Muscle of leg (tissue), 11 donors: ENCODE data around the gene HIVEP3. TPM values are rescaled to one million over a fixed set of nuclear protein-coding genes. Genes with fewer than 3 reads are reported as not detected.

Source experiments
- DNase-seq: peaks from one replicate; pipeline ENCODE4 v3.0.0; 2013
- H3K27ac ChIP-seq: one replicate; pipeline ENCODE4 v1.5.1; 2013; ENCODE audit warnings: mild to moderate bottlenecking, low read length, control low read depth
- H3K27me3 ChIP-seq: one replicate; pipeline ENCODE4 v1.6.1; 2013; ENCODE audit warnings: low read length; ENCODE audit not compliant: control insufficient read depth, insufficient read depth
- H3K36me3 ChIP-seq: one replicate; pipeline ENCODE4 v1.6.1; 2013; ENCODE audit warnings: low read length; ENCODE audit not compliant: control insufficient read depth, insufficient read depth
- H3K4me1 ChIP-seq: one replicate; pipeline ENCODE4 v1.6.1; 2013; ENCODE audit warnings: low read length; ENCODE audit not compliant: control insufficient read depth, insufficient read depth
- H3K4me3 ChIP-seq: one replicate; pipeline ENCODE4 v1.5.1; 2013; ENCODE audit warnings: low read length, control low read depth
- H3K9me3 ChIP-seq: replicated peaks from 2 replicates; pipeline ENCODE4 v1.6.1; 2013; ENCODE audit warnings: low read depth, low read length; ENCODE audit not compliant: control insufficient read depth
- WGBS: methylation state at CpG from one replicate; pipeline ENCODE4 v1.1.5; 2013; ENCODE audit warnings: missing lambda C conversion rate; ENCODE audit not compliant: insufficient coverage; 5-methylcytosine and 5-hydroxymethylcytosine counted together
- polyA plus RNA-seq, 8 donors: library from polyadenylated mRNA; unstranded; fragments of 120-200 nt; gene quantifications; one replicate each; pipeline versions ENCODE4 v1.2.1 to v1.2.3, GENCODE V29; 2013; ENCODE audit warnings: inconsistent platforms in 1 of 8, low replicate concordance in 1 of 8; ENCODE audit not compliant: insufficient read length in 8 of 8, insufficient read depth in 1 of 8
- total RNA-seq: library from RNA; stranded (reverse); fragments of 120-200 nt; gene quantifications from one replicate; pipeline ENCODE4 v1.2.4, GENCODE V29; 2013

The HIVEP3 gene
- total and polyA plus RNA-seq, 9 donors = 0.93 to 3.7 (median 2.7) TPM

DNA sequence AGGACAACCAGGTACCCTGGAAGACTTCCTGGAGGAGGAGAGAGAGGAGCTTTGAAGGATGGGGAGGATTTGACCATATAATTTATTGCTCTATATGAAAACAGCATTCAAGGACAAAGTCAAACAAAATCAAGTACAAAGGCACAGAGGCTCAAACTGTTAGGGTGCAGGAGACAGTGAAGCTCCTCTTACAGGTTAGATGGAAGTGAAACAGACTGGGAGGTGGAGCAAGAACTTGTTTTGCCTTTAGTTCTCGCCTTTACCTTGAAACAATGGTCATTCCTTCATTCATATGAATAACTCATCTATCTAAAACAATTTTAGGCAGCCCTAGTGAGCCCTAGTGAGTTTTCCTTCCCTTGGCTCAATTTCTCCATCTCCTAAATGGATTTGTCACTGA lies 199.6 kb downstream of the HIVEP3 start:
- Histone ChIP-seq H3K4me1 (peaks cover 21% of the 10 kb centered on the region), H3K9me3 (no peaks in the 10 kb centered on the region), H3K36me3 (no peaks in the 10 kb centered on the region), H3K4me3 (no peak overlapping the region), H3K27me3 (no peaks in the 10 kb centered on the region), H3K27ac (no peak overlapping the region)
- DNase-seq = no peak
- no CpG with 5 or more reads among the region's 1 CpG for WGBS

DNA sequence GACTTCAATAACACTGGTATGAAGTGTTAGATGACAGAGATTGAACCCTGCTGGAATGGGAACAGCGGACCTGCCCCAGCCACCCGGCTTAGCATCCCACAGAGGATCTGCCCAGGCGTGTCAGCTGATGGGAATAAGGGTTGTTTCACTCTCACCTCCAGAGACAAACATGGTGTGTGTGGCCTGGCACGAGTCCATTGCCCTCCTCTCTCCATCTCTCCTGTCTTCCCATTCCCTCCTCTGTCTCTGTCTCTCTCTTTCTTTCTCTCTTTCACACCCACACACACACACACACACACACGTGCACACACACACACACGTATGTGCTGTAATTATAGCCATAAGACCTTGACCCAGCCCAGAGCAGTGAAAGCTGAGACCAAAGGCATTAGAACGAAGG lies 200.2 kb downstream of the HIVEP3 start:
- DNase-seq = no peak

DNA sequence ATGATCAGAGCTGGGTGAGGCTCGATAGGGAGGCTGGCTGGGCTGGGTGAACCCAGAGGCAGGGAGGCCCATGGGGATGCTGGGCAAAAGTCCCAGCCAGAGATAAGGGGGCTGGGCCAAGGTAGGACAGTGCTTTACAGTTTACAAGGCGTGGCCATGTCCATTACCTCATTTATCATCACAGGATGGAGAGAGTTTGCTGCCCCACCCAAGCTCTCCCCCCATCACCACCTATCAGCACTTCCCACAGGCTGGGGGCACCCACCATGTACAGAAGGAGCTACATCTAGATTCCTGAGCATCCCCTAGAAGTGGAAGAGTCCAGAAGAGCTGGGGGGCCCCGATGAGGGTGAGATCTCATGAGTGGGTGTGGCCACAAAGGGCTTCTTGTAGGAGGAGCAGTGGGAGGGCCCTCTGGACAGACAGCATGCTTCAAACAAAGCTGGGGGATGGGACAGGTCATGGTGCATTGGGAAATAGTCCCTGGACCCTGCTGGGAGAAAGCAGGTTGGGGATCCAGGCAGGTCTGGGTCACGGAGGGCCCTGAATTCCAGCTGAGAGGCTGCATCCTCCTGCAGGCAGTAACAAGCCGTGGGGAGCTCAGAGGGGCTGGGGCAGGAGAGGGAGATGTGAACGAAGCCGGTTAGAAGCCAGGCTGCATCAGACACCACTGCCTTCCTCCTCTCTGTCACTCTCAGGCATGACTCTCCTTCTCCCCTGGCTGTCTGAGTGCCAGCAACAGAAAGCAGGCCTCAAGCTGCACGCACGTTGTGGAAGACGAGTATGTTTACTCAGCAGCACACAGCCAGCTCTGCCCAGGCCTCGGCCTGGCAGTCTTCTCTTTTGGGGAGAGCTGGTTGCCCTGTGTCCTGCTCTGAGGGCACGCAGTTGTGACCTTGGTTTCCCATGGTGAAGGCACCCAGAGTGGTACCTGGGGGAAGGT lies 202.3 kb downstream of the HIVEP3 start:
- no peaks in the 10 kb centered on the region for H3K27me3 ChIP-seq
- DNase-seq = no peak
- WGBS = 71% methylated on average over 6 of the region's 12 CpGs
- H3K4me3 ChIP-seq = no peak overlapping the region
- H3K36me3 ChIP-seq = no peaks in the 10 kb centered on the region
- no peaks in the 10 kb centered on the region for H3K9me3 ChIP-seq
- no peak overlapping the region for H3K27ac ChIP-seq
- H3K4me1 ChIP-seq = peaks cover 29% of the 10 kb centered on the region

More for the DNA sequence above, 200.2 kb downstream of the HIVEP3 start:
- no peak overlapping the region for H3K27ac ChIP-seq
- H3K4me3 ChIP-seq = no peak overlapping the region
- H3K9me3 ChIP-seq = no peaks in the 10 kb centered on the region
- no peaks in the 10 kb centered on the region for H3K36me3 ChIP-seq
- H3K27me3 ChIP-seq = no peaks in the 10 kb centered on the region
- H3K4me1 ChIP-seq = peaks cover 24% of the 10 kb centered on the region
- WGBS = 46% methylated on average over 4 of the region's 7 CpGs

DNA sequence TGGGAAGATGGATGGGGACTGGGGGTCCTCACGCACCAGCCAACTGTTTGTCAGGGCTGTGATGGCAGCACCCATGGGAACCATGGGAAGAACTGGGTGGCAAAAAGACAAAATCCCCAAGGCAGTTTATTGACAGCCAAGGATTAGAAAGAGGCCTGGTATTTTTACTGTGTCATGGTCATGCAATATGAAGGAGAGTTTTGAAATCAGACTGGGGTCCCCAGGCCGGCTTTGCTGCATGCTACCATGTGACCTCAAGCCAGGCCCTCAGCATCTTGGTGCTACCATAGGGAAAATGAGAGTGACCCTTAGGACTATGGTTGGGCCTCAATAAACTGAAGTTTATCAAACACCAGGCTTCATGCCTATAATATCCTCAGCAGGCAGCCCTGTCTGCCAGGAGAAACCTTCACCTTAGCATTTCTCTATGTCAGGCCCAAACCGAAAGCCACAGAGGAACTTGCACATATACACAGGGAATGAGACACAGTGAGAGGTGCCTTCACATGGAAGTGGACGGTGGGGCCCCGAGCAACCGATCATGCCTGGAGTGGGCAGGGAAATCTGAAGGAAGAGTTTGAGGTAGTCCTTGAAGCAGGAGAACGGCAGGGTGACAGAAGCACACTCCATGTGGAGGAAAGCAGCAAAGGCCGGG lies 203.2 kb downstream of the HIVEP3 start:
- no peak overlapping the region for H3K4me3 ChIP-seq
- H3K9me3 ChIP-seq = no peaks in the 10 kb centered on the region
- no peaks in the 10 kb centered on the region for H3K36me3 ChIP-seq
- no peaks in the 10 kb centered on the region for H3K27me3 ChIP-seq
- peaks cover 29% of the 10 kb centered on the region for H3K4me1 ChIP-seq
- WGBS = 74% methylated on average over 6 of the region's 8 CpGs
- no peak overlapping the region for H3K27ac ChIP-seq
- DNase-seq = no peak

DNA sequence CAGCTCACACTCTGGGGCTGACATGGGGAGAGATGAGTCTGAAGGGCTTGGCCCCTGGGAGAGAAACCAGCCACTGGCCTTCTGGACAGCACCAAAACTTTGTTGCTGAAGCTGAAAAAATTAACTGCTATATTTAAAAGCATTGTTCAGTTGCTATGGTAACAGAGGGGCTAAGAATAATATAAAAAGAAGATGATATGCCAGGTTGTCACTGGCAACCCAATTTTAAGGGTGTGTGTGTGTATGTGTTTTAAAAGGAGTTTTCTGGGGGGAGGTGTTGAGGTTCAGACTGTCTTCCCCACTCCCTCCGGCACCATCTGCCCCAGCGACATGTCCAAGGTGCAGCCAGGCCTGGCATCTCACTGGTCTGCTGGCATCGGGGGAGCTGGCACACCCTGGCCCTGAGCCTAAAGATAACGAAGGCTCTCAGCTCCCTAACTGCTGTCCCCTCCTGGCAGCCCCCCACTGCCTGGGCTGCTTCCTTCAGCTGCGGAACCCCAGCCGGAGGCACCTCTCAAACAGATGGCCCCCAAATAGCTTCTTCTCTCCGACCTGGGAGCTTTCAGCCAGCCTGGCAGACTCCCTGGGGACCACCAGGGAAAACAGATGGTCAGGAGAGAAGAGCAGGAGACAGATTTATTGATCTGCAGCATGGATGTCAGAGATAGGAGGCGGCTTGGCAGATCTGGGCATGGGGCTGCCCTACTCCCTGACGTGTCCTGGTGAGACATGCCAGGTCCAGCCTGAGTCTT lies 203.9 kb downstream of the HIVEP3 start:
- no peak overlapping the region for H3K27ac ChIP-seq
- no peaks in the 10 kb centered on the region for H3K36me3 ChIP-seq
- no peak for DNase-seq
- no peak overlapping the region for H3K4me3 ChIP-seq
- no peaks in the 10 kb centered on the region for H3K9me3 ChIP-seq
- peaks cover 29% of the 10 kb centered on the region for H3K4me1 ChIP-seq
- 72% methylated on average over 6 of the region's 9 CpGs for WGBS
- H3K27me3 ChIP-seq = no peaks in the 10 kb centered on the region

DNA sequence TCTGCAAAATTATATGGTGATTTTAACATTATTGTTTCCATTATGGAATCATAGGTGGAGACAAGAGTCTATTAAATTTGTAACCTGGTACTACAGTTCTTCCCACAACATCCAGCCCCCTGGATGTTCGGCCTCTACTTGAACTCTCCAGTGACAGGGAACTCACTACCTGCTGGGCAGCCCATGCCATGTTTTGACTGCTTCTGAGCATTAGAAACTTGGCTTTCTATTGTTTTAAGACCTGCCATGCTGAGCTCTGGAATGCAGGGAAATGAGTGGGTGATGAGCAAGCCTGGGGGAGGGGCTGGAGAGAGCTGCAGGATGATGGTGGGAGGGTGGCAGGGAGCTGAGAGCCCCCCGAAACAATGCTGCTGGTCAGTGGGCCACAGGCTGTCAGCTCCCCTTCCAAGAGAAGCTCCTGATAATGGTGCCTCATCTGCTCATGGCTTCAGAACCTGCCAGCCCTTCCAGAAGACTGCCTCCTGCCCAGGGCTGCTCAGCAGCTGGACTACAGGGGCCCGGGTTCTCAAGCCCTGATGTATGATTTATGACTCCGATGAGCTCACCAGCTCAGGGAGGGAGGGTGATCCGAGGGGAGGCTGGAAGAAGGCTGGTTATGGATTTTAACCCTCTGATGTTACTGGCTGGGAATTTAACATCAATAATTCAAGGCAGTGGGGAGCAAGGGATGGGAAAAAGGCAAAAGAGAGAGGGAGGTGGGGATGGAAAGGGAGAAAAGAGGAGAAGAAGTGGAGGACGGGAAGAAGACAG lies 205.0 kb downstream of the HIVEP3 start:
- WGBS = 45% methylated on average over 4 of the region's 6 CpGs
- peak; percentile 41 for DNase-seq

DNA sequence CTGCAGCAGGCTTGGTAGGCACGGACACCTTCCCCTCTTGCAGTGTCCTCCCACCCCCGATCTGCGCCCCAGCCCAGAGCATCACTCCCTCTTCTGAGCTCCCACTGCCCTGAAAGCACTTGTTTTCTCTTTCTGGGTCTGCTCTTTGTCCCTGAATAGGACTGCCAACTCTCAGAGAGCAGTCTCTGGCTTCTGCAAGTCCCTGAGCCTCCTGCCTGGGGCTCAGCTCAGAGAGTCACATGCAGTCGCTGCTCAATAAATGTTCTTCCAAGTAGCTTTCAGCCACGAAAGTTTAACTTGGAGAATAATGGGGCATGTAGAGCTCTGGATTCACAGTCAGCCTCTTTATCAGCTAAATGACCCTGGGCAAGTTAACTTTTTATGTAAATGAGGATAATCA lies 205.6 kb downstream of the HIVEP3 start:
- 74% methylated on average over 4 of the region's 5 CpGs for WGBS
- H3K27me3 ChIP-seq = no peaks in the 10 kb centered on the region
- H3K27ac ChIP-seq = no peak overlapping the region
- H3K9me3 ChIP-seq = no peaks in the 10 kb centered on the region
- H3K36me3 ChIP-seq = no peaks in the 10 kb centered on the region
- peaks cover 24% of the 10 kb centered on the region for H3K4me1 ChIP-seq
- no peak for DNase-seq
- no peak overlapping the region for H3K4me3 ChIP-seq

More for the DNA sequence above, 205.0 kb downstream of the HIVEP3 start:
- Histone ChIP-seq H3K27ac (no peak overlapping the region), H3K36me3 (no peaks in the 10 kb centered on the region), H3K4me1 (peaks cover 24% of the 10 kb centered on the region), H3K9me3 (no peaks in the 10 kb centered on the region), H3K4me3 (no peak overlapping the region), H3K27me3 (no peaks in the 10 kb centered on the region)

DNA sequence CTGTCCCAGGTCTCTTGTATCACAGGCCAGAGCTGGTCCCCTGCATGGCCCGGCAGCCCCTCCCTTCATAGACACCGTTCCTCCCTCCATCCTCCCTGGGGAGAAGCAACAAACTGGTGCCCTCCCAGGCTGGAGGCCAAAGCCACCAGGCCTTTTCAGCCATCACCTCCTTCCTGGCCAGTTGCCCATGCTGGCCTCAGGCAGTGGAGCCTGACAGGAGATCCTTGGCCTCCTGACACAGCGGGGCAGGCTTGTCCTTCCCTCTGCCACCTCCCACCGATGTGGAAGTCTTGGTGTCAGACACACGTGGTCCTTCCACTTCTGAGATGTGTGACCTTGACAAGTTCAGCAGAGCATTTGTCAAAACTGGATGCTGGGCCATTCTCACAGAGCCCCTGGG lies 206.0 kb downstream of the HIVEP3 start:
- Histone ChIP-seq H3K27me3 (no peaks in the 10 kb centered on the region), H3K4me3 (no peak overlapping the region), H3K9me3 (no peaks in the 10 kb centered on the region), H3K27ac (no peak overlapping the region), H3K4me1 (peaks cover 24% of the 10 kb centered on the region), H3K36me3 (no peaks in the 10 kb centered on the region)
- WGBS = 60% methylated on average over 2 of the region's 5 CpGs
- DNase-seq = no peak

DNA sequence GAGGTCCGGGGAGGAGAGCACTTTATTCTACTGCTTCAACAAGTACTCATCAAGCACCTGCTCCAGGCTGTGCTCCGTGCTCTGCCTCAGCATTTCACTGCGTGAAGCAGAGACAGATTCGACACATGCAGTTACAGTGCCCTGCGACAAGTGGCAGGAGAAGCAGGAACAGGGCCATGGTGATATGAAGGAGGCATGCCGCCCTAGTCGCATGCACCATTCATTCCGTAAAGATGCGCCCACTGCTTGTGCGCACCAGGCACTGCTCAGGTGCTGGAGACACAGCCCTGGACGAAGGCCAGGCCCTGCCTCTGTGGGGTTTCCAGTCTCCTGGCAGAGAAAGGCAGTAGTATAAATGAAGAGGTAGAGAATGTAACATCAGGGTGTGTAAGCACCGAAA lies 206.6 kb downstream of the HIVEP3 start:
- Histone ChIP-seq H3K4me3 (no peak overlapping the region), H3K27ac (no peak overlapping the region), H3K9me3 (no peaks in the 10 kb centered on the region), H3K36me3 (no peaks in the 10 kb centered on the region), H3K4me1 (peaks cover 24% of the 10 kb centered on the region), H3K27me3 (no peaks in the 10 kb centered on the region)
- WGBS = 85% methylated on average over 12 of the region's 12 CpGs
- DNase-seq = no peak
